WERI-Rb-1 (cell line): ENCODE measurements around the gene GALNT16.

Experiments
- DNase-seq: peaks from one replicate; pipeline ENCODE4 v3.0.0-alpha.2; 2020
- H3K27ac ChIP-seq: fragments of 250-450 bp; sonication (Bioruptor Pico); 2 replicates; pipeline ENCODE4 v1.5.1; 2020; ENCODE audit warnings: mild to moderate bottlenecking, moderate library complexity
- H3K27me3 ChIP-seq: fragments of 250-450 bp; sonication (Bioruptor Pico); 2 replicates; pipeline ENCODE4 v1.5.1; 2021; ENCODE audit warnings: mild to moderate bottlenecking, low read depth, moderate library complexity; ENCODE audit not compliant: insufficient read depth, severe bottlenecking
- H3K36me3 ChIP-seq: fragments of 250-450 bp; sonication (Bioruptor Pico); 2 replicates; pipeline ENCODE4 v1.5.1; 2020; ENCODE audit warnings: mild to moderate bottlenecking, moderate library complexity
- H3K4me3 ChIP-seq: 2 replicates; pipeline ENCODE4 v1.5.1; 2011; ENCODE audit warnings: low read depth, mild to moderate bottlenecking, control low read depth, low read length
- H3K9me3 ChIP-seq: fragments of 250-450 bp; sonication (Bioruptor Pico); 2 replicates; pipeline ENCODE4 v1.5.1; 2021; ENCODE audit warnings: mild to moderate bottlenecking, moderate library complexity; ENCODE audit not compliant: severe bottlenecking
- CTCF ChIP-seq: IDR thresholded peaks from 2 replicates; pipeline ENCODE4 v1.5.1; 2011; ENCODE audit warnings: low read depth, mild to moderate bottlenecking, control low read depth, inconsistent platforms, low read length

GALNT16 gene

GRCh38 chr14:69231486-69231885, 28.5 kb upstream of the GALNT16 start:
- H3K36me3 ChIP-seq = peaks cover 27% of the 10 kb centered on the region
- DNase-seq = no peak

GRCh38 chr14:69232388-69232787, 27.6 kb upstream of the GALNT16 start:
- no peak for TF ChIP-seq CTCF
- no peak for DNase-seq
- Histone ChIP-seq H3K9me3 (no peaks in the 10 kb centered on the region), H3K27ac (no peak overlapping the region), H3K36me3 (peaks cover 36% of the 10 kb centered on the region), H3K4me3 (no peak overlapping the region), H3K27me3 (no peaks in the 10 kb centered on the region)

More at GRCh38 chr14:69231486-69231885, 28.5 kb upstream of the GALNT16 start:
- no peak for TF ChIP-seq CTCF
- no peaks in the 10 kb centered on the region for H3K9me3 ChIP-seq
- no peaks in the 10 kb centered on the region for H3K27me3 ChIP-seq
- H3K27ac ChIP-seq = no peak overlapping the region
- no peak overlapping the region for H3K4me3 ChIP-seq

- DNase-seq = no peak
- Histone ChIP-seq H3K9me3 (no peaks in the 10 kb centered on the region), H3K27me3 (no peaks in the 10 kb centered on the region), H3K27ac (no peak overlapping the region), H3K4me3 (no peak overlapping the region), H3K36me3 (peaks cover 48% of the 10 kb centered on the region)
- no peak for TF ChIP-seq CTCF
These were observed 25.9 kb upstream of the GALNT16 start for GRCh38 chr14:69234106-69234505.

- Histone ChIP-seq H3K27ac (no peak overlapping the region), H3K9me3 (no peaks in the 10 kb centered on the region), H3K4me3 (no peak overlapping the region), H3K36me3 (peaks cover 48% of the 10 kb centered on the region), H3K27me3 (no peaks in the 10 kb centered on the region)
- no peak for DNase-seq
- no peak for TF ChIP-seq CTCF
These were observed 24.2 kb upstream of the GALNT16 start for GRCh38 chr14:69235708-69236107.

GRCh38 chr14:69237142-69237541, 22.8 kb upstream of the GALNT16 start:
- Histone ChIP-seq H3K27me3 (no peaks in the 10 kb centered on the region), H3K27ac (no peak overlapping the region), H3K4me3 (no peak overlapping the region), H3K9me3 (no peaks in the 10 kb centered on the region), H3K36me3 (peaks cover 48% of the 10 kb centered on the region)
- TF ChIP-seq CTCF = no peak
- no peak for DNase-seq

GRCh38 chr14:69237584-69237983, 22.4 kb upstream of the GALNT16 start:
- no peaks in the 10 kb centered on the region for H3K9me3 ChIP-seq
- H3K27me3 ChIP-seq = no peaks in the 10 kb centered on the region

More at GRCh38 chr14:69237584-69237983, 22.4 kb upstream of the GALNT16 start:
- DNase-seq = no peak
- Histone ChIP-seq H3K4me3 (no peak overlapping the region), H3K27ac (no peak overlapping the region), H3K36me3 (peaks cover 48% of the 10 kb centered on the region)
- no peak for TF ChIP-seq CTCF
